K562 (cell line): Measurements from ENCODE around the gene CAPN12. TPM values are rescaled to one million over a fixed set of nuclear protein-coding genes. Genes with fewer than 3 reads are reported as not detected.
A peak's percentile ranks its signal among the peaks of the same experiment; 100 is the strongest.

Source experiments
- ATAC-seq: fragments of 200-7000 bp; cut with Tn5 transposase; 3 replicates; pipeline ENCODE4 v1.9.1; 2020; ENCODE audit warnings: moderate library complexity
- BruUV-seq: library from RNA; stranded (reverse); fragments of 400-500 nt; replicated peaks from 2 replicates; lab custom pipeline; 2021; lab: Mats Ljungman, UMichigan
- CTCF ChIA-PET: fragments of 300-600 bp; formaldehyde crosslinking; extraction: SDS; loops from one replicate; lab custom pipeline; 2021; ENCODE audit warnings: low intra/inter-chr PET ratio; lab: Yijun Ruan, JAX
- POLR2A ChIA-PET: fragments of 300-600, 350-650 bp; sonication (Branson Sonifier 250); formaldehyde crosslinking; extraction: SDS; loops from one replicate; lab custom pipeline; 2021; ENCODE audit warnings: antibody characterized with exemption, inconsistent platforms; lab: Yijun Ruan, JAX
- DNase-seq, 4 experiments: peaks; one replicate each; pipeline versions ENCODE4 v3.0.0 to v3.0.0-alpha.2; 2011 to 2018; ENCODE audit warnings: low spot score in 3 of 4, mixed read lengths in 3 of 4; ENCODE audit errors: extremely low read depth in 1 of 4
- FAIRE-seq: peaks from 2 replicates; lab custom pipeline; 2011; peaks lifted over from hg19 to GRCh38; lab: Jason Lieb, UNC
- H2AFZ ChIP-seq: 2 replicates; pipeline ENCODE4 v1.6.0; 2011; ENCODE audit warnings: low read depth, low read length, control low read depth, inconsistent platforms
- H3K27ac ChIP-seq: fragments of 200-600 bp; 3 replicates; pipeline ENCODE4 v1.8.0; 2011; ENCODE audit warnings: low read depth, mild to moderate bottlenecking, control low read depth, inconsistent platforms, low read length, moderate library complexity, mixed read lengths; ENCODE audit errors: extremely low read depth
- H3K27me3 ChIP-seq, 2 experiments: fragments of 300-600 bp in 1 of 2; 2 replicates in 1 of 2; 3 replicates in 1 of 2; pipeline versions ENCODE4 v1.6.0 to v1.8.0; 2011; ENCODE audit warnings: inconsistent platforms in 2 of 2, low read length in 2 of 2, mild to moderate bottlenecking in 1 of 2, mixed read lengths in 1 of 2, moderate library complexity in 1 of 2; ENCODE audit not compliant: control insufficient read depth in 2 of 2, insufficient read depth in 2 of 2
- H3K36me3 ChIP-seq: fragments of 300-600 bp; 3 replicates; pipeline ENCODE4 v1.8.0; 2011; ENCODE audit warnings: mild to moderate bottlenecking, low read length, inconsistent platforms; ENCODE audit not compliant: control insufficient read depth, insufficient read depth
- H3K4me1 ChIP-seq, 2 experiments: fragments of 200-600 bp in 1 of 2; replicated peaks in 1 of 2; 2 replicates in 1 of 2; 3 replicates in 1 of 2; pipeline versions ENCODE4 v1.5.1 to v1.8.0; 2011; ENCODE audit warnings: inconsistent platforms in 2 of 2, low read length in 2 of 2, mild to moderate bottlenecking in 1 of 2, mixed read lengths in 1 of 2, moderate library complexity in 1 of 2; ENCODE audit not compliant: control insufficient read depth in 2 of 2, insufficient read depth in 2 of 2
- H3K4me2 ChIP-seq: 2 replicates; pipeline ENCODE4 v1.6.1; 2011; ENCODE audit warnings: low read length, control low read depth, inconsistent platforms, mixed read lengths; ENCODE audit not compliant: insufficient read depth
- H3K4me3 ChIP-seq: fragments of 200-600 bp; sonication (generic), shearing (Covaris generic); 2 replicates; pipeline ENCODE4 v1.5.1; 2016; ENCODE audit warnings: control low read depth, inconsistent platforms
- H3K79me2 ChIP-seq: fragments of 200-600 bp; 3 replicates; pipeline ENCODE4 v1.8.0; 2011; ENCODE audit warnings: low read length, inconsistent platforms; ENCODE audit not compliant: control insufficient read depth, insufficient read depth
- H3K9ac ChIP-seq, 2 experiments: 2 replicates each; pipeline versions ENCODE4 v1.6.0 to v1.6.1; 2011; ENCODE audit warnings: low read depth in 2 of 2, low read length in 2 of 2, control low read depth in 1 of 2, inconsistent platforms in 1 of 2, mild to moderate bottlenecking in 1 of 2, mixed read lengths in 1 of 2; ENCODE audit not compliant: insufficient read depth in 1 of 2
- H3K9me1 ChIP-seq: one replicate; pipeline ENCODE4 v1.6.0; 2011; ENCODE audit warnings: inconsistent platforms, mild to moderate bottlenecking, low read length, moderate library complexity; ENCODE audit not compliant: control insufficient read depth, insufficient read depth
- H3K9me3 ChIP-seq: replicated peaks from 2 replicates; pipeline ENCODE4 v1.5.1; 2011; ENCODE audit warnings: low read depth, low read length, inconsistent platforms; ENCODE audit not compliant: control insufficient read depth, insufficient read depth
- H4K20me1 ChIP-seq: replicated peaks from 2 replicates; pipeline ENCODE4 v1.6.1; 2011; ENCODE audit warnings: low read length, inconsistent platforms, mixed read lengths; ENCODE audit not compliant: control insufficient read depth, insufficient read depth
- CTBP1 ChIP-seq: fragments of 450-650 bp; IDR thresholded peaks from 2 replicates; pipeline ENCODE4 v1.6.1; 2016; ENCODE audit warnings: borderline replicate concordance
- EWSR1 ChIP-seq: fragments of 450-650 bp; IDR thresholded peaks from 2 replicates; pipeline ENCODE4 v1.6.1; 2018; ENCODE audit warnings: borderline replicate concordance, mild to moderate bottlenecking, low read depth, moderate library complexity; ENCODE audit not compliant: partially characterized antibody
- KDM2B ChIP-seq: fragments of 250-450 bp; sonication (Bioruptor Pico); IDR thresholded peaks from 2 replicates; pipeline ENCODE4 v1.8.0; 2021; ENCODE audit warnings: mild to moderate bottlenecking, moderate library complexity
- PML ChIP-seq: IDR thresholded peaks from 2 replicates; pipeline ENCODE4 v1.6.1; 2012; ENCODE audit warnings: low read length, inconsistent platforms
- SMAD4 ChIP-seq: fragments of 250-450 bp; sonication (Bioruptor Pico); conservative IDR thresholded peaks from 2 replicates; pipeline ENCODE4 v1.8.0; 2021; ENCODE audit warnings: inconsistent platforms, mild to moderate bottlenecking, moderate library complexity
- SNIP1 ChIP-seq: fragments of 450-650 bp; IDR thresholded peaks from 2 replicates; pipeline ENCODE4 v1.7.1; 2017; ENCODE audit warnings: low read depth, mild to moderate bottlenecking
- STAT5A ChIP-seq: IDR thresholded peaks from 2 replicates; pipeline ENCODE4 v1.6.1; 2012; ENCODE audit warnings: low read length, inconsistent platforms, borderline replicate concordance
- ZNF134 ChIP-seq: fragments of 250-450 bp; sonication (Bioruptor Pico); conservative IDR thresholded peaks from 2 replicates; pipeline ENCODE4 v1.4.0; 2020
- ZNF316 ChIP-seq: fragments of 450-650 bp; IDR thresholded peaks from 2 replicates; pipeline ENCODE4 v1.6.1; 2016
- ZNF76 ChIP-seq: fragments of 250-450 bp; sonication (Bioruptor Pico); IDR thresholded peaks from 2 replicates; pipeline ENCODE4 v1.4.0; 2020; ENCODE audit warnings: mild to moderate bottlenecking, moderate library complexity, borderline replicate concordance
- ZNF830 ChIP-seq: fragments of 250-450 bp; sonication (Bioruptor Pico); IDR thresholded peaks from 2 replicates; pipeline ENCODE4 v1.5.0; 2021; ENCODE audit warnings: mild to moderate bottlenecking
- WGBS: fragments of 100-300 bp; shearing (Covaris generic); methylation state at CpG from one replicate; pipeline ENCODE4 v1.1.6; 2016; ENCODE audit warnings: low coverage, mixed read lengths; ENCODE audit not compliant: insufficient coverage; ENCODE audit errors: missing lambda C conversion rate; 5-methylcytosine and 5-hydroxymethylcytosine counted together
- in situ Hi-C: fragments of 300-500 bp; cut with MboI; formaldehyde crosslinking; loops from 4 replicates; pipeline ENCODE4 v1.15.0; 2018; ENCODE audit warnings: inconsistent platforms, mixed read lengths
- intact Hi-C: fragments of 100-400 bp; cut with micrococcal nuclease; formaldehyde crosslinking; loops from 2 replicates; pipeline ENCODE4 v1.14.2; 2022
- polyA plus RNA-seq, 8 experiments: library from polyadenylated mRNA; depleted of rRNA in 4 of 8; stranded (reverse) in 5 of 8; unstranded in 3 of 8; fragments of >200 nt; fragmentation: Nextera tagmentation in 2 of 8; fragmentation: Illumina TruSeq in 1 of 8; extraction: Ambion mirVana in 2 of 8; extraction: Trizol in 1 of 8; gene quantifications; 2 replicates each; pipeline versions ENCODE4 v1.2.1 to v1.2.3, GENCODE V29; 2011 to 2014; ENCODE audit warnings: inconsistent platforms in 1 of 8, missing spikeins in 1 of 8
- total RNA-seq, 7 experiments: library from RNA; depleted of rRNA in 6 of 7; stranded (reverse); fragments of >200 nt in 6 of 7; fragmentation: Illumina TruSeq in 2 of 7; extraction: Trizol in 2 of 7; gene quantifications; 2 replicates each; pipeline versions ENCODE4 v1.2.1 to v1.2.3, GENCODE V29; 2011 to 2021; ENCODE audit warnings: low replicate concordance in 1 of 7
- TF ChIP-seq, protein P1 (sequence below): sonication (generic); formaldehyde crosslinking; IDR thresholded peaks from 2 replicates; pipeline ENCODE4 v1.8.1; 2023; ENCODE audit warnings: mild to moderate bottlenecking, missing genetic modification reagents
- TF ChIP-seq, protein P2 (sequence below): fragments of 250-450 bp; sonication (Bioruptor Pico); IDR thresholded peaks from 2 replicates; pipeline ENCODE4 v1.5.0; 2021
- TF ChIP-seq, protein P3 (sequence below): fragments of 250-450 bp; sonication (Bioruptor Pico); IDR thresholded peaks from 2 replicates; pipeline ENCODE4 v1.8.0; 2022; ENCODE audit warnings: moderate library complexity, mild to moderate bottlenecking, inconsistent platforms
- TF ChIP-seq, protein P4 (sequence below): fragments of 450-650 bp; IDR thresholded peaks from 2 replicates; pipeline ENCODE4 v1.6.1; 2016

CAPN12 gene
- total and polyA plus RNA-seq, 9 of the 15 experiments (the other 6 are each of a cell fraction or from before 2014, with no cell fraction given), result 0.83 to 7.0 (median 1.6) TPM

DNA sequence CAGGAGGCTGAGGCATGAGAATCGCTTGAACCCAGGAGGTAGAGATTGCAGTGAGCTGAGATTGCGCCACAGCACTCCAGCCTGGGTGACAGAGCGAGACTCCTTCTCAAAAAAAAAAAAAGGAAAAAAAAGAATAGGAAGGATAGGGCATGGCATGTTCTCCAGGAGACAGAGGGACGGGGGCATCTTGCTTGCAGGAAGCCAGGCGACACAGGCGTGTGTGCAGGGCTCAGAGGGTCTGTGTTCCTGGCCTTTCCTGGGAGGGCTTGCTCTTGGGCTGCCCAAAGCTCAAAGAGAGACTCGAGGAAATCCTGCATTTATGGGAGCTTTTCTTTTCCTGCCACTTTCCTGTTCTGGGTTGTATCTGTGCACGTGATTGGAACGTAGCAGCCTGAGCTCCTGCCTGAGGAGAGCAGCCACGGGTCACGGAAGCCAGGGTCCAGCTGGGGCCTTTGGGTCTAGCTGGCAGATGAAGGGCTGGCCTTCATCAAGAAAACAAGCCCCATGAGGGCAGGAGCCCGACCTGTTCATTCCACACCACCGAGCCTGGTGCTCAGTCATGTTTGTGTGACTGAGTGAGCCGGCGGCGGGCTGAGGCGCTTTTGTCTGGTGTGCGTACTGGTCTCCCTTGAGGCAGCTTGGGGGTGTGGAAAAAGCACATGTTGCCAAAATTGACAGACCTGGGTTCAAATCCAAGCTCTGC lies 44.5 kb downstream of the CAPN12 start:
- no peak for ATAC-seq
- ChIA-PET CTCF (no interaction called here), POLR2A (interaction anchor here (0.7 kb wide), 1 partner anchor 10 kb away, joined by 4 read pairs; no protein-coding TSS in a partner anchor)
- Histone ChIP-seq H3K9me1 (peaks cover 6% of the 10 kb centered on the region), H3K27me3 (no peaks in the 10 kb centered on the region), H3K4me2 (no peak overlapping the region), H3K4me1 (peaks cover 0 to 18% of the 10 kb centered on the region in 2 experiments; a peak in 2 of 5 replicates), H3K4me3 (no peak overlapping the region), H3K9ac (no peak overlapping the region), H4K20me1 (peaks cover 13% of the 10 kb centered on the region; the same call in 1 of the 2 replicates), H3K79me2 (peaks cover 52% of the 10 kb centered on the region), H3K36me3 (peaks cover 93% of the 10 kb centered on the region; the same call in 2 of the 3 replicates), H3K27ac (no peak overlapping the region), H3K9me3 (no peaks in the 10 kb centered on the region), H2AFZ (no peak overlapping the region)
- no peak for FAIRE-seq
- DNase-seq, result no peak
- WGBS, result 92% methylated on average over 18 of the region's 18 CpGs
- intact Hi-C loops, result no loop called here
- in situ Hi-C loops, result no loop called here
- TF ChIP-seq KDM2B (CRISPR knock-in tag) (no peak), SMAD4 (CRISPR knock-in tag) (no peak), CTBP1 (no peak), ZNF76 (no peak), SNIP1 (no peak), ZNF134 (CRISPR knock-in tag) (no peak), EWSR1 (no peak), ZNF830 (no peak), ZNF316 (peak; percentile 59), STAT5A (no peak), PML (no peak)
- TF ChIP-seq, protein P1, sequence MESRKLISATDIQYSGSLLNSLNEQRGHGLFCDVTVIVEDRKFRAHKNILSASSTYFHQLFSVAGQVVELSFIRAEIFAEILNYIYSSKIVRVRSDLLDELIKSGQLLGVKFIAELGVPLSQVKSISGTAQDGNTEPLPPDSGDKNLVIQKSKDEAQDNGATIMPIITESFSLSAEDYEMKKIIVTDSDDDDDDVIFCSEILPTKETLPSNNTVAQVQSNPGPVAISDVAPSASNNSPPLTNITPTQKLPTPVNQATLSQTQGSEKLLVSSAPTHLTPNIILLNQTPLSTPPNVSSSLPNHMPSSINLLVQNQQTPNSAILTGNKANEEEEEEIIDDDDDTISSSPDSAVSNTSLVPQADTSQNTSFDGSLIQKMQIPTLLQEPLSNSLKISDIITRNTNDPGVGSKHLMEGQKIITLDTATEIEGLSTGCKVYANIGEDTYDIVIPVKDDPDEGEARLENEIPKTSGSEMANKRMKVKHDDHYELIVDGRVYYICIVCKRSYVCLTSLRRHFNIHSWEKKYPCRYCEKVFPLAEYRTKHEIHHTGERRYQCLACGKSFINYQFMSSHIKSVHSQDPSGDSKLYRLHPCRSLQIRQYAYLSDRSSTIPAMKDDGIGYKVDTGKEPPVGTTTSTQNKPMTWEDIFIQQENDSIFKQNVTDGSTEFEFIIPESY (CRISPR knock-in tag), result peak; percentile 83
- TF ChIP-seq, protein P2, sequence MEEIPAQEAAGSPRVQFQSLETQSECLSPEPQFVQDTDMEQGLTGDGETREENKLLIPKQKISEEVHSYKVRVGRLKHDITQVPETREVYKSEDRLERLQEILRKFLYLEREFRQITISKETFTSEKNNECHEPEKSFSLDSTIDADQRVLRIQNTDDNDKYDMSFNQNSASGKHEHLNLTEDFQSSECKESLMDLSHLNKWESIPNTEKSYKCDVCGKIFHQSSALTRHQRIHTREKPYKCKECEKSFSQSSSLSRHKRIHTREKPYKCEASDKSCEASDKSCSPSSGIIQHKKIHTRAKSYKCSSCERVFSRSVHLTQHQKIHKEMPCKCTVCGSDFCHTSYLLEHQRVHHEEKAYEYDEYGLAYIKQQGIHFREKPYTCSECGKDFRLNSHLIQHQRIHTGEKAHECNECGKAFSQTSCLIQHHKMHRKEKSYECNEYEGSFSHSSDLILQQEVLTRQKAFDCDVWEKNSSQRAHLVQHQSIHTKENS, result no peak
- TF ChIP-seq, protein P3, sequence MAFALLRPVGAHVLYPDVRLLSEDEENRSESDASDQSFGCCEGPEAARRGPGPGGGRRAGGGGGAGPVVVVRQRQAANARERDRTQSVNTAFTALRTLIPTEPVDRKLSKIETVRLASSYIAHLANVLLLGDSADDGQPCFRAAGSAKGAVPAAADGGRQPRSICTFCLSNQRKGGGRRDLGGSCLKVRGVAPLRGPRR (CRISPR knock-in tag), result no peak
- TF ChIP-seq, protein P4, sequence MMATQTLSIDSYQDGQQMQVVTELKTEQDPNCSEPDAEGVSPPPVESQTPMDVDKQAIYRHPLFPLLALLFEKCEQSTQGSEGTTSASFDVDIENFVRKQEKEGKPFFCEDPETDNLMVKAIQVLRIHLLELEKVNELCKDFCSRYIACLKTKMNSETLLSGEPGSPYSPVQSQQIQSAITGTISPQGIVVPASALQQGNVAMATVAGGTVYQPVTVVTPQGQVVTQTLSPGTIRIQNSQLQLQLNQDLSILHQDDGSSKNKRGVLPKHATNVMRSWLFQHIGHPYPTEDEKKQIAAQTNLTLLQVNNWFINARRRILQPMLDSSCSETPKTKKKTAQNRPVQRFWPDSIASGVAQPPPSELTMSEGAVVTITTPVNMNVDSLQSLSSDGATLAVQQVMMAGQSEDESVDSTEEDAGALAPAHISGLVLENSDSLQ, result no peak
- BruUV-seq, result no TSS peak
